ENCODE results near the gene SPINK4. TPM values are rescaled to one million over a fixed set of nuclear protein-coding genes. Genes with fewer than 3 reads are reported as not detected.

The SPINK4 gene
- total RNA-seq, 4 donors from 2014 or later, result not detected

DNA sequence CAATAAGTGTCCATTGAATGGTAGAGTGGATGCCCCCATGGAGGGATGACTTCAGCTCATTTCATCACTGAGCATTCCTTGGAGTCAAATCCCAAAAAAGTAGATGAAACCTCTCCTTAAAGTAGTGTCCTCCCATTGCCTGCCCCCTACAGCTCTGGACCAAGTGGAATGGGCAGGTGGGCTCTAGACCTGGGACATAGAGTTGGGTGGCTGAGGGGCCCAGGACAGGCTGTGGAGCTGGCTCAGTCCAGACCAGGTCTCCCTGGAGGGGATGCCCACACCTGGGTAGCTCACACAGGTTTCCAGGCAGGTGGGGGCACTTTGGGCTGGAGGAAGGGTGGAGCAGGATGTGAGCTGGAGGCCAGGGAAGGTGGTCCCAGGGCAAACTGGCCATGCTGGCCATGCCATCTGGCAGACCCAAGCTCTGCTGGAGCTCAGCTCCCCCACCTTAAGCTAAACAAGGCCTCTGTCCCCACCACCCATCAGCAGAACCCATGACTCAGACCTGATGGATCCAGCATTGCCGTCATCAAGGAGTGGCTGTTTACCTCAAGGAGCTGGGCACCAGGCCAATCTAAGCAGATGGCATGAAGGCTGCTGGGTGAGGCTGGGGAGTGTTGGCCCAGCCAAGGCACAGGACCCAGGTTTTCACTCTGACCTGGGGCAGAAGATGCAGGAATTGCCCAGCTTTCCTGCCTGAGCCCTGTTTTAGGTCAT is 6.2 kb upstream of the SPINK4 start:
- no peaks in the 10 kb centered on the region for H3K36me3 ChIP-seq
- no peaks in the 10 kb centered on the region for H3K4me1 ChIP-seq
- H3K4me3 ChIP-seq, result no peak overlapping the region
- H3K9me3 ChIP-seq, result no peaks in the 10 kb centered on the region
- TF ChIP-seq, protein P1, sequence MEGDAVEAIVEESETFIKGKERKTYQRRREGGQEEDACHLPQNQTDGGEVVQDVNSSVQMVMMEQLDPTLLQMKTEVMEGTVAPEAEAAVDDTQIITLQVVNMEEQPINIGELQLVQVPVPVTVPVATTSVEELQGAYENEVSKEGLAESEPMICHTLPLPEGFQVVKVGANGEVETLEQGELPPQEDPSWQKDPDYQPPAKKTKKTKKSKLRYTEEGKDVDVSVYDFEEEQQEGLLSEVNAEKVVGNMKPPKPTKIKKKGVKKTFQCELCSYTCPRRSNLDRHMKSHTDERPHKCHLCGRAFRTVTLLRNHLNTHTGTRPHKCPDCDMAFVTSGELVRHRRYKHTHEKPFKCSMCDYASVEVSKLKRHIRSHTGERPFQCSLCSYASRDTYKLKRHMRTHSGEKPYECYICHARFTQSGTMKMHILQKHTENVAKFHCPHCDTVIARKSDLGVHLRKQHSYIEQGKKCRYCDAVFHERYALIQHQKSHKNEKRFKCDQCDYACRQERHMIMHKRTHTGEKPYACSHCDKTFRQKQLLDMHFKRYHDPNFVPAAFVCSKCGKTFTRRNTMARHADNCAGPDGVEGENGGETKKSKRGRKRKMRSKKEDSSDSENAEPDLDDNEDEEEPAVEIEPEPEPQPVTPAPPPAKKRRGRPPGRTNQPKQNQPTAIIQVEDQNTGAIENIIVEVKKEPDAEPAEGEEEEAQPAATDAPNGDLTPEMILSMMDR (IDR thresholded peaks at IDR 0.05), result no peak
- no peak for TF ChIP-seq POLR2A (IDR thresholded peaks at IDR 0.05)
- DNase-seq, result no peak
- H3K27ac ChIP-seq, result no peak overlapping the region
- intact Hi-C loops (cut with DNase I; ENCODE audit: low total_unique reads), result no loop called here
- no peaks in the 10 kb centered on the region for H3K27me3 ChIP-seq

DNA sequence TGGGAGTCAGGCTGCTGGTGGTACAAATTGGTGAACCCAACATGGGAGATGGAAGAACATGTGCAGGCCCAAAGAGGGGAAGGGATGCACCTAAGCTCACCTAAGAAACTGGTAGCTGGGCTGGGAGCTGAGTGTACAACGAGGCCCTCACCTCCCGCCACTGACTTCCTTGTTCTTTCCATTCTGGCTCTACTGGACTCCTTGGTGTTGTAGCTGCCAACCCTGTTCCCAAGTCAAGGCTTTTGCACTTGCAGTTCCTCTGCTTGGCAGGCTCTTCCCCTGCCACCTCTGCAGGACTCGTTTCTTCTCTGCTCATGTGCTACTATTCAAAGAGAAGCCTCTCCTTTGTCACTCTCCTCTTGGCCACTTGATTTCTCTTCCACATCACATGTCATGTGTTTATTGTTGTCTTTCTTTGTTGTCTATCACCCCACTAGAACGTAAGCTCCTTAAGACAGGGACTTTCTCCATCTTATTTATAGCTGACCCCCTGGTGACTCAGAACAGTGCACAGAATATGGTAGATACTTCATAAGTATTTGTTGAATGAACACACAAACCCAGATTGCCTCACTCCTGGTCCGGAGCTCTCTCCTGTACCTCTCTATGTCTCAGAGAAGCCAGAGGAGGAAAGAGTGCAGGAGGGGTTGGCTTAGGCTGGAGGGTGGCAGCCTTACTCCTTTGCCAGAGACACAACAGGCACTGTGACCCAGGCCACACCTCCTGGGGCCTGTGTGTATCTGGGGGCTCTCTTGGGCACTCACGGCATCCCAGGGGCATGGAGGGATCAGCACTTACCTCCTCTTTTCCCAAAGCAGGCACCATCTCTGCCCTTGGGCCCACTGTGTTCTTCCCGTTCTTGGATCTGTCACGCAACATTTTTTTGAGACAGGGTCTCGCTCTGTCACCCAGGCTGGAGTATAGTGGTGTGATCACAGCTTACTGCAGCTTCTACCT is 5.2 kb upstream of the SPINK4 start:
- Histone ChIP-seq H3K27ac (no peak overlapping the region), H3K27me3 (no peaks in the 10 kb centered on the region), H3K36me3 (no peaks in the 10 kb centered on the region), H3K4me1 (no peaks in the 10 kb centered on the region), H3K9me3 (no peaks in the 10 kb centered on the region), H3K4me3 (no peak overlapping the region)
- no peak for TF ChIP-seq POLR2A (IDR thresholded peaks at IDR 0.05)
- TF ChIP-seq, protein P1 (IDR thresholded peaks at IDR 0.05), result no peak
- intact Hi-C loops (cut with DNase I; ENCODE audit: low total_unique reads), result no loop called here
- no peak for DNase-seq

DNA sequence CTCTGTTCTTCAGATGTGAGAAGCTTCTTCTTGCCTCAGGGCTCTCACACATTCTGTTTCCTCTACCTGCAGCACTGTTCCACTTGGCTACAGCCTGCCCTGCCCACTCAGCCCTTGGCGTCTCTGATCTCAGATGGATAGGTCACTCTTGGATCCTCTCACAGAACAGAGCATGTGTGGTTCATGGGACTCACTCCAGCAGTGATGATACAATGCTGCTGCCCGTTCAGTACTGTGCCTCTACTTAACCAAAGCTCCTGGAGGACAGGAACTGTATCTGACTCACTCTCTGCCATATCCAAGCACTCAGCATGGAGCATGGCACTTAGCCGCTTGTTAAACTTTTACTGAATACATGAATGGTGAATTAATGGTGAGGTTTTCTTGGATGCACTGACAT is 3.4 kb upstream of the SPINK4 start:
- intact Hi-C loops (cut with DNase I; ENCODE audit: low total_unique reads), result no loop called here
- TF ChIP-seq, protein P1 (IDR thresholded peaks at IDR 0.05), result no peak
- TF ChIP-seq POLR2A (IDR thresholded peaks at IDR 0.05), result no peak

DNA sequence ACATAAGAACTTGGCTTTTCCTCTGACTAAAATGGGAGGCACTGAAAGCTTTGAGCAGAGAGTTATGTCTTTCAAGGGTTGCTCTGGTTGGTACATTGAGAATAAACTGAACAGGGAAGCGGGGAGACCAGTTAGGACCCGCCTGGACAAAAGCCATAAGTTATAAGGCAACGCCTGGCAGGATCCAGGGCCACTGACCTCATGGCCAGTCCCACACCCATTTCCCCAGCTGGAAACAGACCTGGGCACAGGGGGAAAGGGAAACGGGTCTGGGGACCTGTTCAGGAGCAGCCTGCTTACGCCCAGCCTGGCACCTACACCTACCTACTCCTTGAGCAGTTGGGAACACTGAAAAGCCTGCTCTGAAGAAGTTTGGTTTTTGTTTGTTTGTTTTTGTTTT is 1.3 kb downstream of the SPINK4 start:
- Histone ChIP-seq H3K27me3 (no peaks in the 10 kb centered on the region), H3K4me3 (no peak overlapping the region), H3K27ac (no peak overlapping the region), H3K9me3 (no peaks in the 10 kb centered on the region), H3K4me1 (no peaks in the 10 kb centered on the region), H3K36me3 (no peaks in the 10 kb centered on the region)
- DNase-seq, result no peak
- TF ChIP-seq, protein P1 (IDR thresholded peaks at IDR 0.05), result no peak
- no peak for TF ChIP-seq POLR2A (IDR thresholded peaks at IDR 0.05)
- intact Hi-C loops (cut with DNase I; ENCODE audit: low total_unique reads), result no loop called here

More for the DNA sequence above, 3.4 kb upstream of the SPINK4 start:
- Histone ChIP-seq H3K27me3 (no peaks in the 10 kb centered on the region), H3K4me1 (no peaks in the 10 kb centered on the region), H3K36me3 (no peaks in the 10 kb centered on the region), H3K9me3 (no peaks in the 10 kb centered on the region), H3K27ac (no peak overlapping the region), H3K4me3 (no peak overlapping the region)
- no peak for DNase-seq

DNA sequence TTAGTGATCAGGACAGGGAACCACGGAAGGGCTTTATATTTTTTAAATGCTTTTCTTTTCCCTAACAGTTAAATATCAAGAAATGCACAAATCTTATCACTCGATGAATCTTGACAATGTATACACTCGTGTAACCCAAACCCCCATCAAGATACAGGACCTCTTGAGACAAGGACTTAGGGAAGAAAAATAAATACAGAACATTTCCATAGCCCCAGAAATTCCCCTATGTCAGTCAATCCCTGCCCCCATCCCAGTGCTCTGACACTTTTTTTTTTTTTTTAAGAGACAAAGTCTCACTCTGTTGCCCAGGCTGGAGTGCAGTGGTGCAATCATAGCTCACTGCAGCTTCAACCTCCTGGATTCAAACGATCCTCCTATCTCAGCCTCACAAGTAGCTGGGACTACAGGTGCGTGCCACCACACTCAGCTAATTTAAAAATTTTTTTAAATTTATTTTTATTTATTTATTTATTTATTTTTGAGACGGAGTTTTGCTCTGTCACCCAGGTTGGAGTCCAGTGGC is 2.7 kb downstream of the SPINK4 start:
- Histone ChIP-seq H3K36me3 (no peaks in the 10 kb centered on the region), H3K4me1 (no peaks in the 10 kb centered on the region), H3K27me3 (no peaks in the 10 kb centered on the region), H3K9me3 (no peaks in the 10 kb centered on the region), H3K27ac (no peak overlapping the region), H3K4me3 (no peak overlapping the region)
- intact Hi-C loops (cut with DNase I; ENCODE audit: low total_unique reads), result no loop called here
- no peak for DNase-seq
- TF ChIP-seq, protein P1 (IDR thresholded peaks at IDR 0.05), result no peak
- TF ChIP-seq POLR2A (IDR thresholded peaks at IDR 0.05), result no peak

All from uterus (tissue), 4 donors.